ENCODE measurements around the gene CRYBG2.
A peak's percentile ranks its signal among the peaks of the same experiment; 100 is the strongest.

CRYBG2 gene

DNA sequence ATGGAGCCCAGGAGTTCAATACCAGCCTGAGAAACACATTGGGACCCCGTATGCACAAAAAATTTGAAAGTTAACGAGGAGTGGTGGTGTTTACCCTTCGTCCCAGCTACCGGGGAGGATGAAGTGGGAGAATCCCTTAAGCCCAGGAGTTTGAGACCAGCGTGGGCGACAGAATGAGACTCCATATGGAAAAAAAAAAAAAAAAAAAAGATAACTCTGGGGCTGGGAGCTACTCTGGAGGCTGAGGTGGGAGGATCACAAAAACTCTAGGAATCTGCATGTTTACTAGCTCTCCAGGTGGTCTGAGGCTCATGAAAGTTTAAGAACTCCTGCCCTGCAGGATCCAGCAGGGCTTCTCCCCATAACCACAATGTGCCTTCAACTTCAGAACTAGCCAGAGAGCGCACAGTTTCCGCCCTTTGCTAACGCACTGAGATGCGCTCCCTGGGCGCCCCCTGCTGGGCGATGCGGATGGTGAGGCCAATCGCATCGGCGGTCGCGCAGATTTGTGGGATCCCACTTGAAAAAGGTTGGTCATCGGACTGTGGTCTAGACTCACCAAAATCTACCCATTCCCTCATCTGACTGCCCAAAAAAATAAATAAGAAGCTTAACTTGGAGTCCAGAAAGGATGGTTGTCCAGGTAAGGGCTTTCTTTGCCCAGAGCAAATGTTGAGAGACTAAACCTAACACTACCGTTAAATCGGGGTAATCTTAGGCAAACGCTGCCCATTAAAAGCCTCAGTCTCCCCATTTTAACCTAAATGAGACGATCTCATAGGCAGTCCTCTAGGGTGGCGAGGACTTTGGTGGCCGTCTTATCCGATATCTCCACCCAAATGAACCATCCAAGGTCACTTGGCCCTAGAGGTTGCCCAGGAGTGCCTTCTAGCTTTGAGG lies 9.9 kb upstream of the CRYBG2 start:
- TF ChIP-seq JUND (IDR thresholded peaks at IDR 0.05; ENCODE audit: low read depth): no peak
- in situ Hi-C loops (cut with HindIII; ENCODE audit: low pct_unique_long_range_greater_than_20kb, low sequenced_read_pairs): no loop called here
- DNase-seq (ENCODE audit: low read depth in 1 of 2, low spot score in 1 of 2): peak; percentile 39 to 69

DNA sequence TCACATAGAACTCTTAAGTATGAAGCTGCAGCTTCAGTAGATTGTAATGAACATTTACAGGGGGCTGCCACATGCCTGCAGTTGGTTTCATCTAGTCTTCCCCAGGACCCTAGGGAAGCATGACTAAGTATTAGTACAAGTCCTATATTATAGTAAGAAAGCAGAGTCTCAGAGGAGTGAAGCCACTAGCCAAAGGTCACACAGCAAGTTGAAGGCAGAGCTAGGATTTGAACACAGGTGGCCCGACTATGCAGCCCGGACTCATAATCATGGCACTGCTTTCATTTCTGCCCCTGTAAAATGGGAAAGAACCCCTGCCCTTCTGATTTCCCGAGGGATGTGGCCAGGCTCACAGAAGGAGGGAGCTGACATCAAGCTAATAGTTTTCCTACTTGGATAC lies 8.4 kb upstream of the CRYBG2 start:
- in situ Hi-C loops (cut with HindIII; ENCODE audit: low pct_unique_long_range_greater_than_20kb, low sequenced_read_pairs): no loop called here
- no peak for TF ChIP-seq JUND (IDR thresholded peaks at IDR 0.05; ENCODE audit: low read depth)
- DNase-seq (ENCODE audit: low read depth in 1 of 2, low spot score in 1 of 2): no peak

DNA sequence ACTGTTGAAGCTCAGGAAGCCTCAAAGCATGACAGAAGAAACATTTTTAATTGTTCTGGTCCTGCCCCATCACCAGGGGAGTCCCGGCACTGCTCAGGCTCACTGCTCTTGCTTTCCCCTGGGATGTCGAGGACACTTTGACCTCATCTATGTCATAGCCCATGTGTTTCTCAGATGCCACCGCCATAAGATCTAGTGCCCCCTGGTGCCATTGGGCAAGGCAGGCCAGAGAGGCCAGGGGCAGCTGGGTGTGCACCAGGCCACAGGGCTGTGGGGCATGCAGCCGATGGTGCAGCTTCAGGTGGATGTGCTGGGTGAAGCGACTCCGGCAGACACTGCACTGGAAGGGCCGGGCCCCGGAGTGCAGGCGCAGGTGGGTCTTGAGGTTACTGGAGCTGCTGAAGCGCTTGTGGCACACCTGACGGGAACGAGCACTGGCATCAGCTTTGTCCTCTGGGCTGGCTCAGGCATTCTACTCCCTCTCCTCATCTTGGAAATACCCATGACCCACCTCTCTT lies 7.7 kb upstream of the CRYBG2 start:
- no peak for TF ChIP-seq JUND (IDR thresholded peaks at IDR 0.05; ENCODE audit: low read depth)
- DNase-seq (ENCODE audit: low read depth in 1 of 2, low spot score in 1 of 2): no peak
- in situ Hi-C loops (cut with HindIII; ENCODE audit: low pct_unique_long_range_greater_than_20kb, low sequenced_read_pairs): no loop called here

DNA sequence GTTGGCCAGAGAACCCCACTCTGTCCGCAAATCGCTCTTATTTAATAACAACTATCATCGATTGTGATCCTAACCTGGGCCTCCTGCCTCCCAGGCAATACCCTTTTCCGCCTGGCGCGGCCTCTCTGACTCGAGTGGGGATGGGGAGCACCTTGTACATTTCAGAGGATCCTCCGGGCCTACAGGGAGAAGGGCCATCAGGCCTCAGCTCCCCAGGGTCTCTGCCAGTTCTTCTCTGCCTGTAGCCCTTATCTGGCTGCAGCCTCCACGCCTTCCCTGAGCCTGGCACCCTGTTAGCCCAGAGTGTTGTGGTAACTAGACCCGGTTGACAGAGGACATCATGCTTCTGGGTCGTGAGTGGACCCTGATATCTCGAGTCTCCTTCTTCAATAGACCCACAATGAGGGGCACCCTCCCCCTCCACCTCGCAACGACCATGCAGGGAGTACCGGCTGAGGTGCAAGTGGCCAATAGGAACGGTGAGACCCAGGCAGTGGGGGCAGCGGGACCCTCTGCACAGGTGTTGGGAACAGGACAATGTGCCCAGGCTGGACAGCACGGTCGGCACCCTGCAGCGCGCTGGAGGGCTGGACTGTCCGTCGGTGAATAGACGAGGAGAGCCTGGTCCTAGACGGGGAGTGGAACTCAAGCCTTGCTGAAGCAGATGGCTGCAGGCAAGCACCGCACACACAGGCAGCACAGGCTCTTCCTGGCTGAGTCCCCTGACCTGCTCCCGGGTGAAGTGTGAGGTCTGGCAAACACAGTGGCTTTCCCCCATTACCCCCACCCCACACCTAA lies 7.1 kb upstream of the CRYBG2 start:
- no peak for DNase-seq (ENCODE audit: low read depth in 1 of 2, low spot score in 1 of 2)
- TF ChIP-seq JUND (IDR thresholded peaks at IDR 0.05; ENCODE audit: low read depth): no peak
- in situ Hi-C loops (cut with HindIII; ENCODE audit: low pct_unique_long_range_greater_than_20kb, low sequenced_read_pairs): no loop called here

DNA sequence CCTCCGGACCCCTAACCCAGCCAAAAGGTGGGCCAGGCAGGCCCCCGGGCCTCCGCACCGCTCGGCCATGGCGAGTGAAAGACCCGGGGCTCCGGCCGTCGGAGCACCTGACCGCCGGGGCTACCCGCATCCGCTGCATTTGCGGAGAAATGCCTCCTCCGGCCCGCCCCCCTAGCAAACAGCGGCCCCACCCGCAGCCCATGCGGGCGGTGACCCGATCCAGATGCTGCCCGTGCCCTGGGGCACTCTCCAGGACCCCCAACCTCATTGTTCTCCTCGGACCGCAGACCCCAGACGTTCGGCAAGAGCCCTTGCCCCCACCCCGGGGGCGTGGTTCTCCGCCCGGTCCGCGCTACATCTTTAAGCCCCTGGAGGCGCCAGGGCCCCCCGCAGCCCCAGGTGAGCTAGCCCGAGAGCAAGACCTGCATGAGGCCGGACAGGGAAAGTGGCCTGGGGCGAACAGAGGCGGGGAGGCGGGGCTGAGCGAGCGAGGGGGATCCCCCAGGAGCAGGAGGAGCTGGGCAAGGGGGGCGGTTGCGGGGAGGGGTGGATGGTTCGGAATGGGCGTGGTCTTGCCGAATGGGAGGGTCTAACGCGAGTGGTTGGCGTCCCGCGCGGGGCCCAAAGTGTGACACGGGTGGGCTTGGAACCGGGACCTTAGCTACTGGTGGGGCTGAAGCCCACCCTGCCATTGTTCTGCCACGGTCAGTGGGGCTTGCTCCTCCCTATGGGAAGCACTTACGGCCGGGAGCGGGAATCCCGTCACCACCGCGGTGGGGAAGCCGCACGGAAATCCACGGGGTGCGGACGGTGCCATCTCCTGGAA lies 6.3 kb upstream of the CRYBG2 start:
- in situ Hi-C loops (cut with HindIII; ENCODE audit: low pct_unique_long_range_greater_than_20kb, low sequenced_read_pairs): no loop called here
- no peak for TF ChIP-seq JUND (IDR thresholded peaks at IDR 0.05; ENCODE audit: low read depth)
- no peak for DNase-seq (ENCODE audit: low read depth in 1 of 2, low spot score in 1 of 2)

DNA sequence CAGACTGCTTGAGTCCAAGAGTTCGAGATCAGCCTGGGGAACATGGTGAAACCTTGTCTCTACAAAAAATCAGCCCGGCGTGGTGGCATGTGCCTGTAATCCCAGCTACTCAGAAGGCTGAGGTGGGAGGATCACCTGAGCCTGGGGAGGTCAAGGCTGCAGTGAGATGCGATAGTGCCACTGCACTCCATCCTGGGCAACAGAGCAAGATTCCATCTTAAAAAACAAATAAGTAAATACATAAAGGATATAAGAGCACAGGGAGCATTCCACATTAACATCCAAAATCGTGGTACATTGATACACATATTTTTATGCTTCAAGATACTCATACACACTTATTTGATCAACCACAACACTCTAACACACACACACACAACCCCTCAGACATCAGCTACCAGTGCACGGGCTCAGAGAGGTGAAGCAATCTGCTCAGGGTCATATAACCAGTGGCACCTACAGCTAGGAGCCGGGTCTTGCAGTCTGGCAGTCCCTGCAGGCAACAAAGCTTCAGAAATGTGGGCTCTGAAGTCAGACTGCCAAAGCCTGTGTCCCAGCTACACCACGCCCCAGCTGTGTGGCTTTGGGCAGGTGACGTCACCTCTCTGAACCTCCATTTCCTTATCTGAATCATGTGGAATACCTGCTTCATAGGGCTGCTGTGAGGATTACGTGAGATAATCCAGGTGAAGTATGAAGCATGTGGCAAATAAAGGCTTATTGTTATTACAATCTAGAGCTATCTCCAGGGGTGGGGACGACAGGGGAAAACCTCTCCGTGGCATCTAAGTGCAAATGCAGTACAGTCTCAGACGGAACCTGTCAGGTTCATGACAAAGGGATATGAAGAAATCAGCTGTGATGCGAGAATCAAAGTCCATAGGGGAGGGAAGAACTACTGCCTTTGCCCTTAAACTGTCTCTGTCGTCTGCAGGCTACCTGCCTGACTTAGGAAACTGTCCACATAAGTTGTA lies 4.8 kb upstream of the CRYBG2 start:
- in situ Hi-C loops (cut with HindIII; ENCODE audit: low pct_unique_long_range_greater_than_20kb, low sequenced_read_pairs): no loop called here
- TF ChIP-seq JUND (IDR thresholded peaks at IDR 0.05; ENCODE audit: low read depth): no peak
- DNase-seq (ENCODE audit: low read depth in 1 of 2, low spot score in 1 of 2): peak in 1 of 2 experiments; percentile 19

DNA sequence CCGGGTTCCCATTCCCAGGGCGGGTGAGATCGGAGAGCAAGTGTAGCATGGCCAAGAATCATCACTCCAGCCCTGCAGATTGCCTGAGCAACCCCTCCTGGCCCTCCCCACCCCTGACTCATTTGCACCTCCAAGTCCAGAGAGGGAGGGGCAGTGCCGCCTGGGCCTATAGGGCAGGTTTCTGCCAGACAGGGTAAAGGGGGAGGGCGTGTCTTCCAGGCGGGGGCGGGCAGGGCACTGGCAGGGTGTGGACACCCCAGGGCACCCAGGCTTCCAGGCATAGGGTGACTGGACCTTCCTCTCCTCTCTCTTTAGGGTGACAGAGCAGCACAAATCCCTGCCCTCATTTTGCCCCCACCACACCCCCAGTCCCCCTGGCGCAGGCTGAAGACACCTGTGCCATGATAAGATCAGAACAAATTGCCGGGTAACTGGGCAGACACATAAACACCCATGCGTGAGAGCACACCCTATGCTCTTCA lies 3.2 kb upstream of the CRYBG2 start:
- in situ Hi-C loops (cut with HindIII; ENCODE audit: low pct_unique_long_range_greater_than_20kb, low sequenced_read_pairs): no loop called here
- no peak for TF ChIP-seq JUND (IDR thresholded peaks at IDR 0.05; ENCODE audit: low read depth)
- peak in 1 of 2 experiments; percentile 56 for DNase-seq (ENCODE audit: low read depth in 1 of 2, low spot score in 1 of 2)

DNA sequence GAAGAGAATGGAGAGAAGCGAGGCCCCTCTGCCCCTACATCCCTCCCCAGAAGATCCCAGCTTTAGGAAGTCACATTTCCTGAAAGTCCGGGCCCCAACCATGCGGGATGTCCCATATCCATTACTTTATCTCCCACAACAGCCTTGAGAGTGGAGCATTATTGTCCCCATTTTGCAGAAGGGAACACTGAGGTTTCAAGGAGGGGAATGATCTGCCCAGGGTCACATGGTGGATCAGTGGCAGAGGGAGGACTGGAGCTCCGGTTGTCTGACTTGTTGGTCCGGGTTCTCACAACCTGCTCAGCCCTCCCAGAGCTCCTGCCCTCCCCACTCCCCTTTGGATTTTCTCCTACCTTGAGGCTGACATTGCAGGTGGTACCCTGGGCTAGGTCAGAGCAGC lies 2.2 kb upstream of the CRYBG2 start:
- peak in 1 of 2 experiments; percentile 34 for DNase-seq (ENCODE audit: low read depth in 1 of 2, low spot score in 1 of 2)
- in situ Hi-C loops (cut with HindIII; ENCODE audit: low pct_unique_long_range_greater_than_20kb, low sequenced_read_pairs): no loop called here
- no peak for TF ChIP-seq JUND (IDR thresholded peaks at IDR 0.05; ENCODE audit: low read depth)

DNA sequence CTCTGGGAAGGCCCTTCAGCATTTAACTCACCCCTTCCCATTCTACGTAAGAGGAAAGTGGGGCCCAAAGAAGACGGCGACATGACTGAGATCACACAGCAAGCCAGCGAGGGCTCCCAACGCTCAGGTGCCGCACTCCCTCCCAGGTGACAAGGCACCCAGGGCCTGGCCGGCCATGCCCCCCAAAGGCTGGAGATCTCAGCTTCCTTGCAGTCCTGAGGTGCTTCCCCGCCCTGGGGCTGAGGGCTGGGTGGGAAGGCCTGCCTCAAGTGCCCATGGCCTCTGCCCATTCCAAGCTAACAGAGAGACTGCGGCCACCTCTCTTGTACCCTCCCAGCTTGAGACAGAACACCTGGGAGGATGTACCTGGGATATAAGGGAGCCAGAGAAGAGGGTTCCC lies 1.0 kb upstream of the CRYBG2 start:
- no peak for TF ChIP-seq JUND (IDR thresholded peaks at IDR 0.05; ENCODE audit: low read depth)
- no peak for DNase-seq (ENCODE audit: low read depth in 1 of 2, low spot score in 1 of 2)
- in situ Hi-C loops (cut with HindIII; ENCODE audit: low pct_unique_long_range_greater_than_20kb, low sequenced_read_pairs): no loop called here

DNA sequence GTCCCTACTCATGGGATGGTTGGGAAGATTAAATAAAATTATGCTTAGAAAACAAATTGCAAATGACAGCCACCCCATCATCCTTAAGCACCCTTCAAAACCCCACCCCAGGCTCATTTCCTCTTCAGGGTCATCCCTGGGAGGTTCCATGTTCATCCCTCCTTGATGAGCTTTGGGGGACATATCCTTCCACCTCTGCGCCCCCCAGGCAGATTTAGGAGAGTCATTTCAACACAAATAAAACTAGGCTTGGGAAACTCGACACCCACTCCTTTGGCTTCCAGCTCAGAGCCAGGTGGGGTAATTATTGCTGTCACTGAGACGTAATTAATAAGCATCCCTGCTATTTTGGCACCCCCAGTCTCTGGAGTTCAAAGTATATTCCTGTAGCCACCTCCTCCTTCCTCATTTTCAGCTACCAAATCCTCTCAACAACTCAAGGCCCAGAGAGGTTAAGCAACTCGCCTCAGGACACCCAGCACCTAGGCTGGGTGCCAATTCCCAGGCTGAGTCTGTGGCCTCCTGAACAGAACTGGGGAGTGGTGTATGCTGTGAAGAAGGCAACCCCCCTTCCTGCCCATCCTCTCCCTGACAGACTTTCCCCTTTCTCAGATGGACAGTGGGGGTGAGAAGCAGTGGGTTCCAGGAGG lies 595 bp downstream of the CRYBG2 start:
- DNase-seq (ENCODE audit: low read depth in 1 of 2, low spot score in 1 of 2): no peak
- in situ Hi-C loops (cut with HindIII; ENCODE audit: low pct_unique_long_range_greater_than_20kb, low sequenced_read_pairs): no loop called here
- no peak for TF ChIP-seq JUND (IDR thresholded peaks at IDR 0.05; ENCODE audit: low read depth)

DNA sequence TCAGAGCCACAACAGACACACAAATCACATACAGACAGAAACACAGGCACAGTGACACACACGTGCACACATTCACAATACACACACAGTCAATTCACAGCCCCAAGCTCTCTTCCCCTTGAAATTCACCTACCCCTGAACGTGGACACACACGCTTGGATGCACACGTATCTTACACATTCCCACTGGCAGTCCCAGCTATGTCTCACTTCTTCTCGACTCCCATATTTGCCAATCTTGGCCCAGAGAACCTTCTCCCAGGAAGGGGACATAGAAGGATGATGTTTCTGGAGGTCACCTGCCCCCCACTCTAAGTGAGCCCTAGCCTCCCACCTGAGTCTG lies 1.6 kb downstream of the CRYBG2 start:
- DNase-seq (ENCODE audit: low read depth in 1 of 2, low spot score in 1 of 2): no peak
- in situ Hi-C loops (cut with HindIII; ENCODE audit: low pct_unique_long_range_greater_than_20kb, low sequenced_read_pairs): no loop called here
- no peak for TF ChIP-seq JUND (IDR thresholded peaks at IDR 0.05; ENCODE audit: low read depth)

Data from T47D (cell line).